ENCODE measurements around the gene ZNF565. TPM values are rescaled to one million over a fixed set of nuclear protein-coding genes. Genes with fewer than 3 reads are reported as not detected.

ZNF565 gene
- total RNA-seq, 1 experiment from 2014 or later = 3.2 TPM

DNA sequence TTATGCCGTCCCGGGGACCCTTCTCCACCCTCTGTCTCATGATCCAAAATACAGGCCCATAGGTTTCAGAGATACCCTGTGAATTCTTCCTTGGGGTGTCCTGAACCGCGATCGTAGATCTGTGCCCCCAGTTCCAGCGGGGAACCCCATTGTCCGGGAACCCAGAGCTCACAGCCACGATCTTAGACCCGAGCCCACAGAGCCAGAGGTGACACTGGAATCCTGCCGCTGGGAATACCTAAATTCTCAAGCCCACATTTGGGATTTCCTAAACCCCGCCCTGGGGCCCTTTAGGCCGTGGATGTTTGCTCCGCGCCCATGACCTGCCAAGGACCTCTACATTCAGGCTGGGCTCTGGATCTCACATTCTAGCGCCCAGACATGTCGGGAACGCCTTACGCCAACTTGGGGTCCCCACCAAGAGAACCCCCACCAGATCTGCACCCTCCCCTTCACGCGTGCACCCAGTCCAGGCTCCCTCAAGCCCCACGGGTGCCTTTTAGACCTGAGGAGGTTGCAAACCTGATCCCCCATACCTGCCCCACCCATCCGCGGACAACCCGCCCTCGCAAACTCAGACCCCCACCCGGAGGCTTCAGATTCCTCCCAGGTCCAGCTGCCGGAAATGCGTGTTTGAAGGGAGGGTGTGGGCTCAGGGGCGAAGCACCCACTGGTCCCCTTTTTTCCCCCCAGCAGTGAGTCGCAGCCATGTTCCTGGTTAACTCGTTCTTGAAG is 74.0 kb downstream of the ZNF565 start:
- ChIA-PET RAD21 (ENCODE audit: low non-redundant PET in 1 of 2, low total read pairs in 2 of 2, uncharacterized antibody in 2 of 2, unreplicated experiment in 2 of 2) (interaction anchor here in 1 of 2 experiments (1.2 kb wide), 1 partner anchor 13 kb away, joined by 3 read pairs; no protein-coding TSS in a partner anchor), CTCF (interaction anchor here (1.0 to 1.1 kb wide), 2 partner anchors 10 to 13 kb away, joined by 3 to 6 read pairs; no protein-coding TSS in a partner anchor)

More for the DNA sequence above, 74.0 kb downstream of the ZNF565 start:
- no peaks in the 10 kb centered on the region for H3K9me2 ChIP-seq (ENCODE audit: insufficient read depth)
- no peaks in the 10 kb centered on the region for H3K9me3 ChIP-seq (ENCODE audit: control insufficient read depth in 1 of 2, insufficient read depth in 1 of 2, low read depth in 1 of 2, low read length in 2 of 2)
- intact Hi-C loops (cut with micrococcal nuclease) = no loop called here
- POLR2A ChIA-PET = interaction anchor here (1.0 to 3.0 kb wide), 3 partner anchors 9 to 25 kb away, joined by 3 to 19 read pairs (median 9); partner anchors contain the start of genes POLR2I and TBCB
- peak overlapping the region; percentile 98 for H3K27ac ChIP-seq (ENCODE audit: low read depth, low read length)
- peak overlapping the region; percentile 87 to 94 for H3K4me3 ChIP-seq (replicated peaks in 1 of 2; ENCODE audit: low read depth in 1 of 2, low read length in 2 of 2)
- peak; percentile 7 for ATAC-seq
- peak overlapping the region; percentile 96 for H3K4me2 ChIP-seq (ENCODE audit: low read length)
- TSS peak; percentile 78 for BruUV-seq (replicated peaks)
- no peaks in the 10 kb centered on the region for H3K27me3 ChIP-seq (ENCODE audit: insufficient read depth, low read length)
- TF ChIP-seq RAD21 (IDR thresholded peaks at IDR 0.05; ENCODE audit: low read depth) (no peak), POLR2A (IDR thresholded peaks at IDR 0.05; ENCODE audit: borderline replicate concordance, extremely low read depth, insufficient read depth, insufficient read length) (no peak), EGR1 (IDR thresholded peaks at IDR 0.05; ENCODE audit: low read depth) (peak; percentile 29; the same call in 1 of the 2 replicates), SIN3A (IDR thresholded peaks at IDR 0.05; ENCODE audit: low read depth) (no peak; the same call in 1 of the 2 replicates)
- TF ChIP-seq, protein P1, sequence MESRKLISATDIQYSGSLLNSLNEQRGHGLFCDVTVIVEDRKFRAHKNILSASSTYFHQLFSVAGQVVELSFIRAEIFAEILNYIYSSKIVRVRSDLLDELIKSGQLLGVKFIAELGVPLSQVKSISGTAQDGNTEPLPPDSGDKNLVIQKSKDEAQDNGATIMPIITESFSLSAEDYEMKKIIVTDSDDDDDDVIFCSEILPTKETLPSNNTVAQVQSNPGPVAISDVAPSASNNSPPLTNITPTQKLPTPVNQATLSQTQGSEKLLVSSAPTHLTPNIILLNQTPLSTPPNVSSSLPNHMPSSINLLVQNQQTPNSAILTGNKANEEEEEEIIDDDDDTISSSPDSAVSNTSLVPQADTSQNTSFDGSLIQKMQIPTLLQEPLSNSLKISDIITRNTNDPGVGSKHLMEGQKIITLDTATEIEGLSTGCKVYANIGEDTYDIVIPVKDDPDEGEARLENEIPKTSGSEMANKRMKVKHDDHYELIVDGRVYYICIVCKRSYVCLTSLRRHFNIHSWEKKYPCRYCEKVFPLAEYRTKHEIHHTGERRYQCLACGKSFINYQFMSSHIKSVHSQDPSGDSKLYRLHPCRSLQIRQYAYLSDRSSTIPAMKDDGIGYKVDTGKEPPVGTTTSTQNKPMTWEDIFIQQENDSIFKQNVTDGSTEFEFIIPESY (IDR thresholded peaks at IDR 0.05; ENCODE audit: extremely low read depth, insufficient replicate concordance, low read length) = no peak
- TF ChIP-seq, protein P2, sequence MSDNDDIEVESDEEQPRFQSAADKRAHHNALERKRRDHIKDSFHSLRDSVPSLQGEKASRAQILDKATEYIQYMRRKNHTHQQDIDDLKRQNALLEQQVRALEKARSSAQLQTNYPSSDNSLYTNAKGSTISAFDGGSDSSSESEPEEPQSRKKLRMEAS (IDR thresholded peaks at IDR 0.05) = peak; percentile 58; the same call in 1 of the 2 replicates
- peaks cover 6% of the 10 kb centered on the region; the same call in 1 of the 2 replicates for H4K20me1 ChIP-seq (ENCODE audit: insufficient read depth)
- H3K79me2 ChIP-seq (ENCODE audit: insufficient read depth, low read length) = peaks cover 33% of the 10 kb centered on the region
- H3K4me1 ChIP-seq (ENCODE audit: control insufficient read depth in 1 of 2, insufficient read depth in 2 of 2, low read length in 2 of 2) = peaks cover 41 to 53% of the 10 kb centered on the region in 2 experiments
- no peak overlapping the region for H2AFZ ChIP-seq (ENCODE audit: low read depth, low read length, poor library complexity, severe bottlenecking)
- no peak for DNase-seq (ENCODE audit: low read depth, low spot score)
- peak overlapping the region; percentile 99 for H3K9ac ChIP-seq (ENCODE audit: low read length)
- peaks cover 22 to 24% of the 10 kb centered on the region in 2 experiments for H3K36me3 ChIP-seq (ENCODE audit: control insufficient read depth in 1 of 2, insufficient read depth in 2 of 2, low read length in 2 of 2)
